CD14-positive monocyte (primary cell): ENCODE results near the gene COQ8B. TPM values are rescaled to one million over a fixed set of nuclear protein-coding genes. Genes with fewer than 3 reads are reported as not detected.
A peak's percentile ranks its signal among the peaks of the same experiment; 100 is the strongest.

Experiments used
- DNase-seq, 3 donors: peaks; one replicate each; pipeline ENCODE4 v3.0.0-alpha.2; 2011 to 2022
- H2AFZ ChIP-seq: 2 replicates; pipeline ENCODE4 v1.6.0; 2012; ENCODE audit warnings: mild to moderate bottlenecking, low read depth, low read length, inconsistent platforms; ENCODE audit not compliant: insufficient read depth, poor library complexity, severe bottlenecking
- H3K27ac ChIP-seq, 2 donors: 1 replicate in 1 of 2; 2 replicates in 1 of 2; pipeline ENCODE4 v1.5.1; 2012 to 2013; ENCODE audit warnings: low read length in 2 of 2, control low read depth in 1 of 2, inconsistent platforms in 1 of 2, low read depth in 1 of 2, mild to moderate bottlenecking in 1 of 2
- H3K27me3 ChIP-seq, 2 donors: one replicate each; pipeline versions ENCODE4 v1.6.0 to v1.6.1; 2011 to 2013; ENCODE audit warnings: low read length in 2 of 2; ENCODE audit not compliant: control insufficient read depth in 2 of 2, insufficient read depth in 2 of 2
- H3K36me3 ChIP-seq, 2 donors: replicated peaks in 1 of 2; 1 replicate in 1 of 2; 2 replicates in 1 of 2; pipeline versions ENCODE4 v1.5.1 to v1.6.1; 2012 to 2013; ENCODE audit warnings: low read length in 2 of 2, control low read depth in 1 of 2, inconsistent platforms in 1 of 2, mild to moderate bottlenecking in 1 of 2; ENCODE audit not compliant: insufficient read depth in 2 of 2, control insufficient read depth in 1 of 2
- H3K4me1 ChIP-seq, 2 donors: 1 replicate in 1 of 2; 2 replicates in 1 of 2; pipeline versions ENCODE4 v1.5.1 to v1.6.1; 2012 to 2013; ENCODE audit warnings: low read length in 2 of 2, control low read depth in 1 of 2, inconsistent platforms in 1 of 2, mild to moderate bottlenecking in 1 of 2, moderate library complexity in 1 of 2; ENCODE audit not compliant: insufficient read depth in 2 of 2, control insufficient read depth in 1 of 2
- H3K4me2 ChIP-seq: replicated peaks from 2 replicates; pipeline ENCODE3; 2012; ENCODE audit warnings: low read length, moderate library complexity, mild to moderate bottlenecking; ENCODE audit not compliant: poor library complexity, severe bottlenecking; ENCODE audit errors: extremely low read depth
- H3K4me3 ChIP-seq, 3 experiments: fragments of 200-600 bp in 1 of 3; sonication (generic) in 1 of 3; replicated peaks in 1 of 3; 1 replicate in 2 of 3; 2 replicates in 1 of 3; pipeline ENCODE4 v1.5.1; 2011 to 2013; ENCODE audit warnings: low read length in 3 of 3, mild to moderate bottlenecking in 3 of 3, control low read depth in 2 of 3, low read depth in 2 of 3, inconsistent platforms in 1 of 3, moderate library complexity in 1 of 3
- H3K79me2 ChIP-seq: 2 replicates; pipeline ENCODE4 v1.6.0; 2012; ENCODE audit warnings: mild to moderate bottlenecking, control low read depth, inconsistent platforms, low read length, moderate library complexity; ENCODE audit not compliant: insufficient read depth
- H3K9ac ChIP-seq: 2 replicates; pipeline ENCODE4 v1.6.0; 2017; ENCODE audit warnings: low read length, mild to moderate bottlenecking; ENCODE audit not compliant: insufficient read depth, poor library complexity, severe bottlenecking
- H3K9me3 ChIP-seq, 2 donors: replicated peaks in 1 of 2; 1 replicate in 1 of 2; 2 replicates in 1 of 2; pipeline versions ENCODE4 v1.5.1 to v1.6.1; 2012 to 2013; ENCODE audit warnings: low read length in 2 of 2, control low read depth in 1 of 2; ENCODE audit not compliant: control insufficient read depth in 1 of 2, insufficient read depth in 1 of 2
- H4K20me1 ChIP-seq: 2 replicates; pipeline ENCODE4 v1.6.0; 2012; ENCODE audit warnings: mild to moderate bottlenecking, low read length, control low read depth, moderate library complexity; ENCODE audit not compliant: insufficient read depth
- H3K27ac Mint-ChIP-seq, 7 donors: one replicate each; pipeline ENCODE4 v1.8.0; 2020; ENCODE audit warnings: mild to moderate bottlenecking in 7 of 7, mixed read lengths in 7 of 7, moderate library complexity in 6 of 7, inconsistent platforms in 2 of 7
- H3K27me3 Mint-ChIP-seq, 3 donors: one replicate each; pipeline ENCODE4 v1.8.0; 2021 to 2022; ENCODE audit warnings: low read depth in 3 of 3, mild to moderate bottlenecking in 3 of 3, mixed read lengths in 3 of 3, moderate library complexity in 3 of 3, inconsistent platforms in 1 of 3
- H3K36me3 Mint-ChIP-seq, 2 donors: one replicate each; pipeline ENCODE4 v1.8.0; 2020; ENCODE audit warnings: mixed read lengths in 2 of 2, inconsistent platforms in 1 of 2, mild to moderate bottlenecking in 1 of 2
- H3K4me1 Mint-ChIP-seq: one replicate; pipeline ENCODE4 v1.8.0; 2020; ENCODE audit warnings: mild to moderate bottlenecking, mixed read lengths
- H3K4me3 Mint-ChIP-seq, 2 donors: one replicate each; pipeline ENCODE4 v1.8.0; 2020; ENCODE audit warnings: mild to moderate bottlenecking in 2 of 2, mixed read lengths in 2 of 2, moderate library complexity in 1 of 2
- H3K9me3 Mint-ChIP-seq, 7 donors: one replicate each; pipeline ENCODE4 v1.8.0; 2020 to 2022; ENCODE audit warnings: mixed read lengths in 7 of 7, mild to moderate bottlenecking in 6 of 7, moderate library complexity in 6 of 7, inconsistent platforms in 2 of 7
- CTCF ChIP-seq: fragments of 200-600 bp; IDR thresholded peaks from one replicate; pipeline ENCODE4 v1.8.0; 2022; ENCODE audit warnings: antibody characterized with exemption, mild to moderate bottlenecking
- WGBS: methylation state at CpG from one replicate; pipeline ENCODE4 v1.1.5; 2013; ENCODE audit warnings: missing lambda C conversion rate; ENCODE audit not compliant: insufficient coverage; 5-methylcytosine and 5-hydroxymethylcytosine counted together
- intact Hi-C, 2 donors: fragments of 100-400 bp; cut with micrococcal nuclease; formaldehyde crosslinking; loops; one replicate each; pipeline versions ENCODE4 v1.15.0 to v1.15.1; 2023
- polyA plus RNA-seq, 3 donors: library from polyadenylated mRNA; depleted of rRNA in 1 of 3; unstranded in 2 of 3; stranded (reverse) in 1 of 3; fragments of 300-500 nt in 2 of 3; fragments of >200 nt in 1 of 3; fragmentation: Illumina TruSeq in 2 of 3; gene quantifications; 1 replicate in 2 of 3; 2 replicates in 1 of 3; pipeline ENCODE4 v1.2.3, GENCODE V29; 2012 to 2021

The COQ8B gene
- polyA plus RNA-seq, 3 donors, result 16.0 to 44.0 (median 23.4) TPM

GRCh38 chr19:40763963-40764362 is 47.3 kb upstream of the COQ8B start:
- Mint-ChIP-seq H3K27me3 (no peaks in the 10 kb centered on the region), H3K9me3 (peaks cover 0 to 2% (median 0%) of the 10 kb centered on the region in 7 donors), H3K36me3 (peaks cover 78 to 94% of the 10 kb centered on the region in 2 donors), H3K4me3 (no peak overlapping the region), H3K27ac (peak overlapping the region in 2 of 7 donors; percentile 1 to 51), H3K4me1 (no peaks in the 10 kb centered on the region)
- Histone ChIP-seq H4K20me1 (peaks cover 64% of the 10 kb centered on the region), H3K9ac (no peak overlapping the region), H3K27me3 (no peaks in the 10 kb centered on the region), H3K9me3 (no peaks in the 10 kb centered on the region), H3K4me2 (no peak overlapping the region), H3K27ac (peak overlapping the region in 1 of 2 donors; percentile 51), H3K4me1 (no peaks in the 10 kb centered on the region), H3K4me3 (no peak overlapping the region), H2AFZ (no peak overlapping the region), H3K79me2 (peaks cover 36% of the 10 kb centered on the region), H3K36me3 (peaks cover 73 to 92% of the 10 kb centered on the region in 2 donors)
- intact Hi-C loops, result no loop called here
- WGBS, result 95% methylated on average over 7 of the region's 10 CpGs
- no peak for TF ChIP-seq CTCF
- no peak for DNase-seq

- Histone ChIP-seq H3K9me3 (no peaks in the 10 kb centered on the region), H2AFZ (no peak overlapping the region), H3K27ac (peak overlapping the region in 1 of 2 donors; percentile 51), H3K79me2 (peaks cover 38% of the 10 kb centered on the region), H3K9ac (no peak overlapping the region), H3K36me3 (peaks cover 75 to 92% of the 10 kb centered on the region in 2 donors), H3K4me2 (no peak overlapping the region), H4K20me1 (peaks cover 69% of the 10 kb centered on the region), H3K4me3 (no peak overlapping the region), H3K4me1 (no peaks in the 10 kb centered on the region), H3K27me3 (no peaks in the 10 kb centered on the region)
- DNase-seq, result no peak
- intact Hi-C loops, result no loop called here
- peak overlapping the region in 3 of 7 donors; percentile 1 to 61 (median 15) for H3K27ac Mint-ChIP-seq
- no peaks in the 10 kb centered on the region for H3K4me1 Mint-ChIP-seq
- no peaks in the 10 kb centered on the region for H3K9me3 Mint-ChIP-seq
- no peak overlapping the region for H3K4me3 Mint-ChIP-seq
- no peaks in the 10 kb centered on the region for H3K27me3 Mint-ChIP-seq
- WGBS, result 100% methylated on average over 3 of the region's 7 CpGs
- TF ChIP-seq CTCF, result no peak
- peaks cover 76 to 94% of the 10 kb centered on the region in 2 donors for H3K36me3 Mint-ChIP-seq
These were observed 46.8 kb upstream of the COQ8B start for GRCh38 chr19:40763526-40763925.
